Effector memory CD4-positive, alpha-beta T cell (primary cell): Measurements from ENCODE around the gene DPRX.

Experiments
- DNase-seq, 3 donors: peaks; one replicate each; pipeline ENCODE4 v3.0.0-alpha.2; 2020
- H3K27ac ChIP-seq: 2 replicates; pipeline ENCODE4 v1.7.0; 2013; ENCODE audit warnings: mild to moderate bottlenecking, low read length, moderate library complexity; ENCODE audit not compliant: insufficient read depth, poor library complexity, severe bottlenecking
- H3K27me3 ChIP-seq: replicated peaks from 2 replicates; pipeline ENCODE4 v1.7.0; 2013; ENCODE audit warnings: mild to moderate bottlenecking, low read length; ENCODE audit not compliant: insufficient read depth, control insufficient read depth, poor library complexity, severe bottlenecking
- H3K36me3 ChIP-seq: 2 replicates; pipeline ENCODE4 v1.7.0; 2013; ENCODE audit warnings: mild to moderate bottlenecking, low read length, moderate library complexity; ENCODE audit not compliant: control insufficient read depth, insufficient read depth
- H3K4me1 ChIP-seq: 2 replicates; pipeline ENCODE4 v1.7.0; 2013; ENCODE audit warnings: low read length, mild to moderate bottlenecking; ENCODE audit not compliant: control insufficient read depth, insufficient read depth, poor library complexity, severe bottlenecking
- H3K4me3 ChIP-seq: 2 replicates; pipeline ENCODE4 v1.7.0; 2013; ENCODE audit warnings: low read length, low read depth, mild to moderate bottlenecking; ENCODE audit not compliant: insufficient read depth, poor library complexity, severe bottlenecking
- H3K9me3 ChIP-seq: 2 replicates; pipeline ENCODE4 v1.7.0; 2013; ENCODE audit warnings: mild to moderate bottlenecking, low read length, moderate library complexity; ENCODE audit not compliant: control insufficient read depth
- total RNA-seq, 3 donors: gene quantifications; one replicate each; lab custom pipeline; 2026; lab: John Stamatoyannopoulos, UW

Gene DPRX, protein sequence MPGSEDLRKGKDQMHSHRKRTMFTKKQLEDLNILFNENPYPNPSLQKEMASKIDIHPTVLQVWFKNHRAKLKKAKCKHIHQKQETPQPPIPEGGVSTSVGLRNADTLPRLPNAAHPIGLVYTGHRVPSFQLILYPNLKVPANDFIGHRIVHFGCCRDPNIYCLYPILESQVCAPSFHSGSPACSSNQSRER
- total RNA-seq: 0 reads per million in 3 donors

DNA sequence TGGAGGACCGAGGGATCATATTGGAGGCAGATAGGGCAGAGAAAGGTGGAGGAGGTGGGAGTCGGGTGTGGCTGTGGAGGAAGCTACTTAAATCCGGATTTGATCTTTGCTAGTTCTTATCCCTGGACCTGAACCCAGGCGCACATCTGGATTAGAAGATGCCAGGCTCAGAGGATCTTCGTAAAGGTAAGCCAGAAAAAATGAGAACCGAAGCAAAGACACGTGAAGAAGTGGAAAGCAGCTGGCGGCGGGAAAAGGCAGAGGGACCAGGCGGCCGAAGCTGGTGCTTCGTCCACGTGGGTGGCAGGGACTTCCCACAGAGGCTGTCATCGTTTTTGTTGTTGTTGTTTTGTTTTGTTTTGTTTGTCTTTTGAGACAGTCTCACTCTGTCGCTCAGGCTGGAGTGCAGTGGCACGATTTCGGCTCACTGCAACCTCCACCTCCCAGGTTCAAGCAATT, at the start of gene DPRX:
DPRX (plus strand) TSS at position 51 of the 459 bp plus-strand sequence; CDS start at position 159, 108 bp downstream.
- Histone ChIP-seq H3K9me3 (no peaks in the 10 kb centered on the region), H3K27me3 (no peaks in the 10 kb centered on the region), H3K4me1 (no peaks in the 10 kb centered on the region), H3K36me3 (no peaks in the 10 kb centered on the region), H3K27ac (no peak within 1 kb of the TSS), H3K4me3 (no peak within 1 kb of the TSS)
- DNase-seq: no peak

DNA sequence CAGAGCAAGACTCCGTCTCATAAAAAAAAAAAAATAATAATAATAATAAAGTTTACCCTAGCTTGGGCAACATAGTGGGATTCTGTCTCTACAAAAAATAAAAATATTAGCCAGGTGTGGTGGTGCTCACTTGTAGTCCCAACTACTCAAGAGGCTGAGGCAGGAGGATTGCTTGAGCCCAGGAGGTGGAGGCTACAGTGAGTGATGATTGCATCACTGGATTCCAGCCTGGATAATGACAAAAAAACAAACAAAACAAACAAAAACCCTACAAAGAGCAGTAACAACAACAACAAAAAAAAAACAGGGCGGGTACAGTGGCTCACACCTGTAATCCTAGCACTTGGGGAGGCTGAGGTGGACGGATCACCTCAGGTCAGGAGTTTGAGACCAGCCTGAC, 48.6 kb upstream of the DPRX start:
- Histone ChIP-seq H3K9me3 (peaks cover 25% of the 10 kb centered on the region), H3K4me3 (no peak overlapping the region), H3K27ac (no peak overlapping the region), H3K27me3 (no peaks in the 10 kb centered on the region), H3K36me3 (peaks cover 6% of the 10 kb centered on the region), H3K4me1 (no peaks in the 10 kb centered on the region)
- no peak for DNase-seq

DNA sequence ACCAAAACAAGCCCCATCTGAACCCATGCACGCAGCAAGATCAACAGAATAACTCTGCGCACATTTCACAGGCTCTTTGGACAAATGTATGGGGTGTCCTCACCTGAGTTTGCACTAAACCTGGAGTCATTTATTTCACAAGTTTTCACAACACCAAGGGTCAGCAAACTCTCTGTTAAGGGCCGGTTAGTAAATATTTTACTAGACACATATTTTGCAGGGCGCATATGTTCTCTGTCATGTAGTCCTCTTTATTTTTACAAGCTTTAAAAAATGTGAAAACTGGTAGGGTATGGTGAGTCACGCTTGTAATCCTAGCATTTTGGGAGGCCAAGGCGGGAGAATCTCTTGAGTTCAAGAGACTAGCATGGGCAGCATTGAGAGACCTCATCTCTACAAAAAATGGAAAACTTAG, 45.5 kb upstream of the DPRX start:
- Histone ChIP-seq H3K36me3 (no peaks in the 10 kb centered on the region), H3K27me3 (no peaks in the 10 kb centered on the region), H3K27ac (no peak overlapping the region), H3K9me3 (peaks cover 7% of the 10 kb centered on the region), H3K4me1 (no peaks in the 10 kb centered on the region), H3K4me3 (no peak overlapping the region)
- DNase-seq: no peak

DNA sequence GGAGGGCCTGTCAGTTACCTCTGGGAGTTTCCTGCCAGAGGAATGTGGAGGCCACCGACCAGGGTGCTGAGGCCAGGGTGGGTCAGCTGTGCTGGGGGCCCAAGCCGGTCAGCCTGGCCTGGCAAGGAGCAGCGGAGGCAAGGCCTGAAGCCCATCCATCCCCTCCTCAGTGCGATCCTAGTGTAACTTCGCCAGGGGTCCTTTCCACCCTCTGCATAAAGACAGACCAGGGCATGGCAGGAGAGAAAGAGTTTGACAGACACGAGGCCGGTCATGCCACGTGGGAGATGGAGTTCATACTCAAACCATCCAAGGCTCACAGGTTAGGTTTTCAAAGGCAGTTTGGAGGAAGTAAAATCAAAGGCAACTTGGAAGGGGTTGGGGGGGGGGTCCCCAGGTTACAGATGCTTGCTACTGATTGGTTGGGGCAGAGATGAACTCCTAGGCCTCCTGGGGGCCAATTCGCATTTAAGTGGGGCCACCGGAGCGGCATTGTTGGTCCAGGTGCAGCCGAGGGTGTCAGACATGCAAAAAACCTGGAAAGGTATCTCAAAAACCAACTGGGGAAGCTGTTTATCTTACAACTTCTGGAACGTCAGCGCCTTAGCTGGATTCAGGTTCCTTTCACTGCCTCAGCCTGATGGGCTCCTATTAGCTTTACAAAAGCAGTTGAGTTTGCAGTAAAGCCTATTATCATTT, 36.8 kb upstream of the DPRX start:
- Histone ChIP-seq H3K4me3 (no peak overlapping the region), H3K4me1 (no peaks in the 10 kb centered on the region), H3K27ac (no peak overlapping the region), H3K9me3 (no peaks in the 10 kb centered on the region), H3K36me3 (no peaks in the 10 kb centered on the region), H3K27me3 (no peaks in the 10 kb centered on the region)
- no peak for DNase-seq

DNA sequence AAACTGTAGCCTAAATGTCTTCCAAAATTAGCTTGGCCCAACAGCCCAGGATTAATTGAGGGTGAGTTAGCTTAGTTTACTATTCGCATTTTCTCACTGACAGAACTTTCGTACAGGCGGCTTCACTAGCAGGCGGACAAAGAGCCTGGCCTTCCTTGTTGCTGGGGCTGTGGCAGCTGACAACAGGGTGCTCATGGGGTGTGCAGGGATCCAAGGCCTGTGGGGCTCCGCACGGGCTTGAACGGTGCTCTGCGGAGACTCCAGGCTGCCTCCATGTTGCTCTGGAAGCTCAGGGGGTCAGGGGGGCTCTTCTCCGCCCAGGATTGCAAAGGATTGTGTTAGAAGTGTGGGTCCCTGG, 36.3 kb upstream of the DPRX start:
- Histone ChIP-seq H3K4me1 (no peaks in the 10 kb centered on the region), H3K27ac (no peak overlapping the region), H3K4me3 (no peak overlapping the region), H3K9me3 (no peaks in the 10 kb centered on the region), H3K36me3 (no peaks in the 10 kb centered on the region), H3K27me3 (no peaks in the 10 kb centered on the region)
- no peak for DNase-seq

DNA sequence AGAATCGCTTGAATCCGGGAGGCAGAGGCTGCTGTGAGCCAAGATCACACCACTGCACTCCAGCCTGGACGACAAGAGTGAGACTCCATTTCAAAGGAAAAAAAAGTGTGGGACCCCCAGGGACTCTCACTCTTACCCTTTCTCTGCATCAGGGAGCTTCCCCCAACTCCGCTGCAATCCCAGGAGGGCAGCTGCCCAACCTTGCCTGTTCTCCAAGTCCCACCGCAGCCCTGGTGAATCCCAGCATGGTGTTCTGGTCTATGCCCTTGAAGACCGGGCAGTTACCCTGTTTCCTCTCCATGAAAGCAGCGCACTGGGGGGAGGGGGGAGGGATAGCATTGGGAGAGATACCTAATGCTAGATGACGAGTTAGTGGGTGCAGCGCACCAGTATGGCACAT, 35.7 kb upstream of the DPRX start:
- Histone ChIP-seq H3K9me3 (no peaks in the 10 kb centered on the region), H3K4me1 (no peaks in the 10 kb centered on the region), H3K4me3 (no peak overlapping the region), H3K36me3 (no peaks in the 10 kb centered on the region), H3K27me3 (no peaks in the 10 kb centered on the region), H3K27ac (no peak overlapping the region)
- no peak for DNase-seq

DNA sequence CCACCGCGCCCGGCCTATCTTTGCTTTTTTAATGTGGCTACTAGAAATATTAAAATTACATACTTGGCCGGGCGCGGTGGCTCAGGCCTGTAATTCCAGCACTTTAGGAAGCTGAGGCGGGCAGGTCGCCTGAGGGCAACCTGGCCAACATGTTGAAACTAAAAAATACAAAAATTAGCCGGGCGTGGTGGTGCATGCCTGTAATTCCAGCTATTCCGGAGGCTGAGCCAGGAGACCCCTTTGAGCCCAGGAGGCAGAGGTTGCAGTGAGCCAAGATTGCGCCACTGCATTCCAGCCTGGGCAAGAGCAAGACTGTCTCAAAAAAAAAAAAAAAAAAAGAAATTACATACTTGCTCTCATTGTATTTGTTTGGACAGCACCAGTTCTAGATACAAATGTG, 34.8 kb upstream of the DPRX start:
- no peaks in the 10 kb centered on the region for H3K9me3 ChIP-seq
- no peak overlapping the region for H3K4me3 ChIP-seq

DNA sequence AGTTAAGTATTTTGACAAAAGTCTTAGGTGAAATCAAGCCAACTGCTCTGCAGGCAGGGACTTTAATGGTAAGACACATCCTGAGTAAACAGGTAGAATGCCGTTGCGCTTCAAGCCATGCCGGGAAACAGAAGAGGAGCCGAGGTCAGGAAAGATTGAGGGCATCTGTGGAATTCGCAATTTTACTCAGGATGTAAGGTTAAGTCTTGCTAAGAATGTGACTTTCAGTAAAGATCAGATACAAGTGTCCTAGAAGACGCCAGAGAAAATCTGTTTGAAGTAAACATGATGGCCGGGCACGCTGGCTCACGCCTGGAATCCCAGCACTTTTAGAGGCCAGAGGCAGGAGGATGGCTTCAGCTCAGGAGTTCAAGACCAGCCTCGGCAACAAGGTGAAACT, 33.4 kb upstream of the DPRX start:
- H3K4me1 ChIP-seq: no peaks in the 10 kb centered on the region
- H3K27ac ChIP-seq: no peak overlapping the region
- no peaks in the 10 kb centered on the region for H3K9me3 ChIP-seq
- no peak overlapping the region for H3K4me3 ChIP-seq
- H3K27me3 ChIP-seq: no peaks in the 10 kb centered on the region
- DNase-seq: no peak
- H3K36me3 ChIP-seq: no peaks in the 10 kb centered on the region

More for the DNA sequence above, 34.8 kb upstream of the DPRX start:
- Histone ChIP-seq H3K27me3 (no peaks in the 10 kb centered on the region), H3K4me1 (no peaks in the 10 kb centered on the region), H3K36me3 (no peaks in the 10 kb centered on the region), H3K27ac (no peak overlapping the region)
- DNase-seq: no peak

DNA sequence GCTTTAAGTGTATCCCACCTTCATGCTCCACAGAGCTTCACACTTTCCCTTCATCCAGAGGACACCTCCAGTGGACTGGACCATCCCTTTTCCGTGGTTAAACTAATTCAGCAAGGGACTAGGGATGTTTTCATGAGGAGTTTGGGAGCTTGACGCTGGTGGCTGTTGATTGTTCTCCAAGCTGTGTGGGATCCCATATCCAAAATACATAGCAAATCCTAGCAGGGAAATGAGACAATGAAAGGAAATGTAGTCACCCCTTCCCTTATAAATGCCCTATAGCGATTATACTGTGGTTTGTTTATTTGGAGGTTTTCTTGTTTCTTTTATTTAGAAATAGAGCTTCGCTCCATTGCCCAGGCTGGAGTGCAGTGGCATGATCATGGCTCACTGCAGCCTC, 31.6 kb upstream of the DPRX start:
- H3K27me3 ChIP-seq: no peaks in the 10 kb centered on the region
- H3K9me3 ChIP-seq: no peaks in the 10 kb centered on the region
- no peak overlapping the region for H3K4me3 ChIP-seq
- H3K4me1 ChIP-seq: no peaks in the 10 kb centered on the region
- no peaks in the 10 kb centered on the region for H3K36me3 ChIP-seq
- no peak overlapping the region for H3K27ac ChIP-seq
- no peak for DNase-seq

DNA sequence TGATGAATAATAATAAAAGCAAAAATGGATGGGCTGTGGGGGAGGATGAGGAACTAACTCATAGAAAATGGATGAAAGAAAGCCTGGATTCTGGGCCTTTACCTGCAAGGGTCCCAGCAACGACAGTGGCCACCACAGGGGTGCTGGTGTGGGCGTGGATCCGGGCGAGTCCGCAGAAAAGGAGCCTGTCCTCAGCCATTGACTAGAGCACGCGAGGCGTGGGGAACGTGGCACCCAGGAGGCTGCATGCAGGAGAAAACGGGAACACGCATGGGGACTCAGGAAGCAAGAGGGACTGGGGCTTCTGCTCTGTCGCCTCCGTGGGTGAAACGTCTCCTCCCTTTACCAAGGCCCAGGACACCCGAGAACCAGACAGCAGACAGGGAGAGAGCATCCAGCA, 25.8 kb upstream of the DPRX start:
- DNase-seq: no peak

More for the DNA sequence above, 25.8 kb upstream of the DPRX start:
- H3K27me3 ChIP-seq: no peaks in the 10 kb centered on the region
- no peak overlapping the region for H3K27ac ChIP-seq
- no peak overlapping the region for H3K4me3 ChIP-seq
- no peaks in the 10 kb centered on the region for H3K4me1 ChIP-seq
- no peaks in the 10 kb centered on the region for H3K9me3 ChIP-seq
- no peaks in the 10 kb centered on the region for H3K36me3 ChIP-seq
